AG09319 (cell line): ENCODE results near the gene ENTR1.

ENCODE experiments used
- DNase-seq: peaks from one replicate; pipeline ENCODE4 v3.0.0-alpha.2; 2010; ENCODE audit warnings: low read depth; ENCODE audit errors: extremely low read depth
- TF ChIP-seq, protein P1 (sequence below): IDR thresholded peaks from 2 replicates; pipeline ENCODE4 v1.5.1; 2011; ENCODE audit warnings: low read depth, mild to moderate bottlenecking, inconsistent platforms, low read length, moderate library complexity

The ENTR1 gene

DNA sequence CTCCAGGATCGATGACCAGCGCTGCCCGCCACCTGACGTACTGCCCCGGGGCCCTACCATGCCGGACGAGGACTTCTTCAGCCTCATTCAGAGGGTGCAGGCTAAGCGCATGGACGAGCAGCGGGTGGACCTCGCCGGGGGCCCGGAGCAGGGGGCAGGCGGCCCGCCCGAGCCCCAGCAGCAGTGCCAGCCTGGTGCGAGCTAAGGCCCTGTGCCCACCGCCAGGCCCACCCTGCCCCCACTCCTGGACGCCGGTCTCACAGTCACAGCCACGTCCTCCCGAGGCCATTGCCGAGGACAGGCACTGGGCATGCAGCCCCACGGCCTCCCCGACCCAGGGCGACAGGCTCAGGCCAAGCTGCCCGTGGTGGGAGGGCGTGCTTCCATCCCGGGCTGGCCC is 52.4 kb downstream of the ENTR1 start:
- DNase-seq = no peak
- TF ChIP-seq, protein P1, sequence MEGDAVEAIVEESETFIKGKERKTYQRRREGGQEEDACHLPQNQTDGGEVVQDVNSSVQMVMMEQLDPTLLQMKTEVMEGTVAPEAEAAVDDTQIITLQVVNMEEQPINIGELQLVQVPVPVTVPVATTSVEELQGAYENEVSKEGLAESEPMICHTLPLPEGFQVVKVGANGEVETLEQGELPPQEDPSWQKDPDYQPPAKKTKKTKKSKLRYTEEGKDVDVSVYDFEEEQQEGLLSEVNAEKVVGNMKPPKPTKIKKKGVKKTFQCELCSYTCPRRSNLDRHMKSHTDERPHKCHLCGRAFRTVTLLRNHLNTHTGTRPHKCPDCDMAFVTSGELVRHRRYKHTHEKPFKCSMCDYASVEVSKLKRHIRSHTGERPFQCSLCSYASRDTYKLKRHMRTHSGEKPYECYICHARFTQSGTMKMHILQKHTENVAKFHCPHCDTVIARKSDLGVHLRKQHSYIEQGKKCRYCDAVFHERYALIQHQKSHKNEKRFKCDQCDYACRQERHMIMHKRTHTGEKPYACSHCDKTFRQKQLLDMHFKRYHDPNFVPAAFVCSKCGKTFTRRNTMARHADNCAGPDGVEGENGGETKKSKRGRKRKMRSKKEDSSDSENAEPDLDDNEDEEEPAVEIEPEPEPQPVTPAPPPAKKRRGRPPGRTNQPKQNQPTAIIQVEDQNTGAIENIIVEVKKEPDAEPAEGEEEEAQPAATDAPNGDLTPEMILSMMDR = no peak

DNA sequence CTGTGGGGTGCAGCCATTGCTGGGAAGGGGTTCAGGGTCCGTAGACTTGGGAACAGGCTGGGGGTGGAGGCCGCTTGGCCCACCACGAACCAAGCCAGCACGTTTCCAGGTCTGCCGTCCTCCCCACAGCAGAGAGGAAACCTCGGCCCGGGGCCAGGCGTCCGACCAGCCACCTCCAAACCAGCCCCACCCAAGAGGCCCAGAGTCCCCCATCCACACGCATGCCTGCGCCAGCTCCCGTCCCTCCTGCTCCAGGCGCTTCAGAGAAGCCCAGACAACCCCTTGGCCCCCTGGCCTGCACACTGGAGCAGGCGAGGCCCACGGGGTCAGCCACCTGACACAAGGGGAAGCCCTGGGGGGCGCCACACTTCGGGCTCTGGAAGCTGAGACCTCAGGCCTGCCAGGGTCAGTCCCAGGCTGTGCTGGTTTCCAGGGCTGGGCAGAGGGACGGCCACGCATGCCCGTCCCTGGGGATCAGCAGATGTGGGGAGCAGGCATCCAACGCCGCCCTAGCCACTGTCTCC is 53.1 kb downstream of the ENTR1 start:
- no peak for DNase-seq
- TF ChIP-seq, protein P1 = no peak

DNA sequence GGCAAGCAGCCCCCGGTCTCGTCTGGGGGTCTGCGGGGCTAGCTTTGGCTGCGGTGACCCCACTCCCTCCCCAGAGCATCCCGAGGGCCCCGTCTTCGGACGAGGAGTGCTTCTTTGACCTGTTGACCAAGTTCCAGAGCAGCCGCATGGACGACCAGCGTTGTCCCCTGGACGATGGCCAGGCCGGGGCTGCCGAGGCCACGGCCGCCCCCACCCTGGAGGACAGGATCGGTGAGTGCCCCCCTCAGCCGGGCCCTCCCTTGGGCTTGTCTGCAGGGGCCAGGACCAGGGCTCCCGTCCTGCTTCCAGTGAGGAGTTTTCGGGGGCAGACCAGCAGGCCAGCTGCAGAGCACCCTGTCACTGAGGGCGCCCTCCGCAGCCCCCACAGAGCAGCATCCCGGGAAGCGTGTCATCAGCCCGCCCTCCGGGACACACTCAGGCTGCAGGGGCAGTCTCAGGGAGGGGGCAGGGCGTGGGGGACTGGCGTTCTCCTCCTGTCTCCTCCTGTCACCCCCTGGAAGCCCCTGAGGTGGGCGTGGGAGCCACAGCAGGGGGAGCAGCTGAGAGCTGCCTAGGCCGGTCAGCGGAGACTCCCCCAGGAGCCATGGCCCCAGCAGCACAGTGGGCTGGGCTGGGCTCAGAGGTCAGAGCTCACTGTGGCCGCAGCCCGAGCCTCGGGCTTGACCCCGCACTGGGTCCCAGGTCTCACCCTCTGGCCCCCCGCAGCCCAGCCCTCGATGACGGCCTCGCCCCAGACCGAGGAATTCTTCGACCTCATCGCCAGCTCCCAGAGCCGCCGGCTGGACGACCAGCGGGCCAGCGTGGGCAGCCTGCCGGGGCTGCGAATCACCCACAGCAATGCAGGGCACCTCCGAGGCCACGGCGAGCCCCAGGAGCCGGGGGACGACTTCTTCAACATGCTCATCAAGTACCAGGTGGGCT is 54.5 kb downstream of the ENTR1 start:
- DNase-seq = no peak
- TF ChIP-seq, protein P1 = no peak

DNA sequence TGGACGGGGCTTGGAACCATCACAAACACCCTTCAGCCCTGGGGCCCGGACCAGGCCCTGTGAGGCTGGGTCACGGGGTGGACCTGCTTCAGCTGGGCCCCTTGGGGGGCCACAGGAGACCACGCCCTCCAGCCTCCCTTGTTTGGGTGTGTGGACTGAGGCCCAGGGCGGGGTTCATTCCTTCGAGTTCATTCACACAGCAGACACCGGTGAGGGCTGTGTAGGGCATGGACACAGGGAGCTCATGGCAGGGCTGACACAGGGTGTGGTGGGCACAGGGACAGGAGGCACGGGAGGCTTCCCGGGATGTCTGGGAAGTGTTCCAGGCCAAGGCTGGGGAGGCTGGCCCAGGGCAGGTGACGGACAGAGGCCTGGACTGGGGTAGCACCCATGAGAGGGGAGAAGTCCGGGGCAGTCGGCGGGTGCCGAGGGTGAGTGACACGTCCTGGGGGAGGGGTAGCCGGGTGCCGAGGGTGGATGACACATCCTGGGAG is 55.8 kb downstream of the ENTR1 start:
- DNase-seq = no peak
- TF ChIP-seq, protein P1 = no peak

DNA sequence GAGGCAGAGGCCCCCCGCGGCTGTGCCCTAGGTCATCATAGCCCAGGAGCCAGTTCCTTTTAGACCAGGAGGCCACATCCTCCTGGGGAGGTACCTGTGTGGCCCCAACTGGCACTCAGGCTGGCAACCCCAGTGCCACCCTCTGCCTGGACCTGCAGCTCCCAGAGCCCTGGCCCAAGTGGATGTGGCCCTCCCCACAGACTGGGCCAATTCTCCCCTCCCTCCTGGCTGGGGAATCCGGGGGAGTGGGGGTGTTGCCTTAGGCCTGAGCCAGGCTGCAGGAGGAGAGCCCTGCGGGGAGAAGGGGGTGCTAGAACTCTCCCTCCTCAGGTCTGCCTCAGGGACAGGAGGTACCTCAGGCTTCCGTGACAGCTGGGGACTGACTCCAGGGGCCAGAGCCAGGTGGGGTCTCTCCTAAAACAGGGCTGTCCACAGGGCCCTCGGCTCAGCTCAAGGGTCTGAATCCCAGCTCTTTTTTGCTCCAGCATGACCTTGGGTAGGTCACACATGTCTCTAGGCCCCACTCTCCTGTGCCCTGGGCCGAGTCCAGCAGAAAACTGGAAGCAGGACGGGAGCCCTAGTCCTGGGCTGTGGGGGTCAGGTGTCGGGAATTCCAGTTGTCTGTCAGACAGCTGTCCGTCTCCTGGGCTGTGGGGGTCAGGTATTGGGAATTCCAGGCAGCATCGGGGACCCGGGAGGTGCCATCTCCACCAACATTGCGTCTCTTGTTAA is 56.5 kb downstream of the ENTR1 start:
- DNase-seq = no peak
- TF ChIP-seq, protein P1 = no peak

DNA sequence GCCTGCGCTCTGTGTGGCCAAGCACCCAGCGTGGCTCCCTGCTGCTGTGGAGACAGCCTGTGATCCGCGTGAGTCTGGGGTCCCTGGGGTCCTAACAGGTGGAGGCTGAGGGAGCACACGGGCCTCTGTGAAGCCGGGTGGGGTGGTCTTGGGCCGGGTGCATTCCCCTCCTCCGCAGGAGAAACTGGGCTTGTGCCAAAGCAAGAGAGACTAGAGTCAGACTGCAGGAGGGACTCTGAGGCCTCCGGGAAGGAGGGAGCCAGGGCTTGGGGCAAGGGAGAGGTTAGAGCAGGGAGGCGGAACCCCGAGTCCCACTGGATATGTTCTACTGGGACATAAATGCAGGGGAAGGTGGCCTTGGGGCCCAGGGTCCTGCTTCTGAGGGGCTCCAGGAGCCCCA is 57.3 kb downstream of the ENTR1 start:
- no peak for DNase-seq
- TF ChIP-seq, protein P1 = no peak
